Urothelium cell line (cell line): Measurements from ENCODE around the gene TELO2.

ENCODE experiments used
- DNase-seq: peaks from one replicate; pipeline ENCODE4 v3.0.0; 2011; ENCODE audit warnings: low spot score, mixed read lengths
- FAIRE-seq: peaks from 2 replicates; lab custom pipeline; 2011; peaks lifted over from hg19 to GRCh38; lab: Jason Lieb, UNC

Gene TELO2

DNA sequence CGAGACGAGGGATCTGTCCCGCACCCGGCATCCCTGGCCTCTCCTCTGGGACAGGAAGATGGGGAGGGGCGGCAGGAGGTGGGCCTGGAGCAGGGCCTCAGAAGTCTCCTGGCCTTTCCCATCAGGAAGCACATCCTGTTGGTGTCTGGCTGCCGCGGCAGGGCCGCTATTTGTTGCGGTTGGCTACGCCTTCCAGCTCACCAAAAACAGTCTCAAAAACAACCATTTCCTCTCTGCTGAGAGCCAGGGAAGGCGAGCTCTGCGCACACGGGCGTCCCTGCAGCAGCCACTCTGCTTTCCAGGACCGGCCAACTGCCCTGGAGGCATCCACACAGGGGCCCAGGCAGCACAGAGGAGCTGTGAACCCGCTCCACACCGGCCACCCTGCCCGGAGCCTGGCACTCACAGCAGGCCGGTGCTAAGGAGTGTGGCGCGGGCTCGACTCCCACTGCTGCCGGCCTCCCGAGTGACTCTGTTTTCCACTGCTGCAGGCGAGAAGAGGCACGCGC is 40.3 kb downstream of the TELO2 start, which contains the start of gene TMEM204:
Gene TMEM204 (plus strand): TSS at position 224 of the 509 bp plus-strand sequence. CDS start 610 bp downstream, outside the sequence.
- FAIRE-seq: no peak

DNA sequence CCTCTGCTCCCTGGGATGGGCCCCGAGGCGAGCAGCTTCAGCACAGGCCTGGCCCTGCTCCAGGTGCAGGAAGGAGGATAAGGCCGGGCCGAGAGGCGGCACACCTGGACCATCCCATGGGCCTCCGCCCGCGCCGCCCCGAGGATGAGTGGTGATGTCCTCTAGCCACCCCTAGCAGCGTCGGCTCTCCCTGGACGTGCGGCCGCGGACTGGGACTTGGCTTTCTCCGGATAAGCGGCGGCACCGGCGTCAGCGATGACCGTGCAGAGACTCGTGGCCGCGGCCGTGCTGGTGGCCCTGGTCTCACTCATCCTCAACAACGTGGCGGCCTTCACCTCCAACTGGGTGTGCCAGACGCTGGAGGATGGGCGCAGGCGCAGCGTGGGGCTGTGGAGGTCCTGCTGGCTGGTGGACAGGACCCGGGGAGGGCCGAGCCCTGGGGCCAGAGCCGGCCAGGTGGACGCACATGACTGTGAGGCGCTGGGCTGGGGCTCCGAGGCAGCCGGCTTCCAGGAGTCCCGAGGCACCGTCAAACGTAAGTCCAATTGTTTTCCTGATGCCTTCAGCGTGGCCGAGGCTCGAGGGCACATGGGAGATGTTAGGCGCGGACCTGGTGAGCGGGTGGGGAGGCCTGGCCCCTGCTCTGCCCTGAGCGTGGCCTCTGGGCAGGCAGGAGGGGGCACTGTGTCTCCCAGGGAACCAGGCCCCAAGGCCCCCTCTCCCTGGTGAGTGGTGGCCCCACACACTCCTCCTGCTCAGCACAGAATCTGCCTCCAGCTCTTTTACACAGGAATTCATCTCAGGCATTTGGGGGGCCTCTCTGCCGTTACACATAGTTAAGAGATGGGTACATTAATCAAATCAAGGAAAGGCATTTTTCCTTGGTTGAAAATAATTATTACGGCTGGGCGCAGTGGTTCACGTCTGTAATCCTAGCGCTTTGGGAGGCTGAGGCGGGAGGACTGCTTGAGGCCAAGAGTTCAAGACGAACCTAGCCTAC is 41.2 kb downstream of the TELO2 start:
- no peak for FAIRE-seq

More for the DNA sequence above, 40.3 kb downstream of the TELO2 start, which contains the start of gene TMEM204:
- DNase-seq: no peak

GRCh38 chr16:1535391-1536291 is 42.5 kb downstream of the TELO2 start:
- no peak for DNase-seq

More for the DNA sequence above, 41.2 kb downstream of the TELO2 start:
- no peak for DNase-seq

DNA sequence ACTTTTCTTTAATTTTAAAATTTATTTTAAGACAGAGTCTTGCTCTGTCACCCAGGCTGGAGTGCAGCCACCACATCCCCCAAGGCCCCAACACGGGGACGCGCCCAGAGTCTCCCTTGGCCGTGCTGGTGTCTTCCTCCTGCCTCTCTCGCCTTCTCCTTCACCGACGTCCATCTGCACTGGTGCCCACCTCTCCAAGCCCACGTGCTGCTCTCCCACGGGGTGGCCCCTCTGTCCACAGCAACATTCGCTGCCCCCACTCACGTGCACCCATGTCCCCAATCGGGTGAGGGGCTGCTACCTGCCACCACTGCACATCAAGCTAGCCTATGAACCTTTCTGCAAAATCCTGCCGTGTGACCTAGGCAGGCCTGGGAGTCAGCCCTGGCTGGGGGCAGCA is 43.4 kb downstream of the TELO2 start:
- FAIRE-seq: no peak
- no peak for DNase-seq

More at GRCh38 chr16:1535391-1536291, 42.5 kb downstream of the TELO2 start:
- no peak for FAIRE-seq

- DNase-seq (no peak), FAIRE-seq (no peak)
Observed at GRCh38 chr16:1537138-1537577, 44.0 kb downstream of the TELO2 start.

GRCh38 chr16:1537763-1538289 is 44.7 kb downstream of the TELO2 start:
- no peak for FAIRE-seq
- DNase-seq: no peak

- FAIRE-seq: no peak
- no peak for DNase-seq
Observed at GRCh38 chr16:1538804-1539520, 45.8 kb downstream of the TELO2 start.

GRCh38 chr16:1539720-1540555 is 46.8 kb downstream of the TELO2 start:
- no peak for DNase-seq
- FAIRE-seq: peak; percentile 23

- FAIRE-seq: no peak
- DNase-seq: no peak
Observed at GRCh38 chr16:1540556-1540855, 47.3 kb downstream of the TELO2 start.

DNA sequence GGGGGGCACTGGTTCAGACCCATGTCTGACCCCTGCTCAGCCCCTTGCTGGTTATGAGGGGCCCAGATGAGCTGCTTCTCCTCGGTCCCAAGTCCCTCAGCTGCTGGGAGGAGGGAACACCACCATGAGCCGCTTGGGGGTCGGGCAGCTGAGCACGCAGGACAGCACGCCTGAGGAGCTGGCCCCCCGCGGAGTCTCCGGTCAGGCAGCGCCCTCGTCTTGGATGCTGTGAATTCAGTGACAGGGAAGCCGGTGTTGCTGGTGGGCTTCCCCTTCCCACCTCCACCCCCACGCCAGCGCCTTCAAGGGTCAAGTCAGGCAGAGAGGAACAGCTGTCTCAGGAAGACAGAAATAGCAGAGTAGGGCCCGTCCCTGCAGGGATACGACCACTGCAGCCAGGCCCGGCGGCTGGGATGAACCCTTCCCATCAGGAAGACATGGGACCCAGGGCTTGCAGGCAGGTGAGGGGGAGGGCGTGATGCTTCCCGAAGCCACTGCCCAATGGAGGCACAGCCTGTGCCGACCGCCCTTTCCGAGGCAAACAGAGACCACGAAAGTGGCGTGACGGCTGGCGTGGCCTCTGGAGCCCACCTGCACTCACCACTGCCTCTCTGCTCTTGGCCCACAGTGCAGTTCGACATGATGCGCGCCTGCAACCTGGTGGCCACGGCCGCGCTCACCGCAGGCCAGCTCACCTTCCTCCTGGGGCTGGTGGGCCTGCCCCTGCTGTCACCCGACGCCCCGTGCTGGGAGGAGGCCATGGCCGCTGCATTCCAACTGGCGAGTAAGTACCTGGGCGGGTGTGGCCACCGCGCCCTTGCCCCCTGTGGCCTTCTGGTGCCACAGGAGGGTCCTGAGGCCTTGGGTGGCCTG is 48.4 kb downstream of the TELO2 start:
- no peak for DNase-seq

GRCh38 chr16:1542166-1542500 is 49.0 kb downstream of the TELO2 start:
- FAIRE-seq (no peak), DNase-seq (no peak)

More for the DNA sequence above, 48.4 kb downstream of the TELO2 start:
- FAIRE-seq: no peak

- DNase-seq (no peak), FAIRE-seq (no peak)
Observed at GRCh38 chr16:1542533-1542932, 49.4 kb downstream of the TELO2 start.

GRCh38 chr16:1543085-1543896 is 50.1 kb downstream of the TELO2 start:
- FAIRE-seq (no peak), DNase-seq (peak; percentile 84)

- DNase-seq (no peak), FAIRE-seq (no peak)
Observed at GRCh38 chr16:1545044-1546040, 52.2 kb downstream of the TELO2 start.

DNA sequence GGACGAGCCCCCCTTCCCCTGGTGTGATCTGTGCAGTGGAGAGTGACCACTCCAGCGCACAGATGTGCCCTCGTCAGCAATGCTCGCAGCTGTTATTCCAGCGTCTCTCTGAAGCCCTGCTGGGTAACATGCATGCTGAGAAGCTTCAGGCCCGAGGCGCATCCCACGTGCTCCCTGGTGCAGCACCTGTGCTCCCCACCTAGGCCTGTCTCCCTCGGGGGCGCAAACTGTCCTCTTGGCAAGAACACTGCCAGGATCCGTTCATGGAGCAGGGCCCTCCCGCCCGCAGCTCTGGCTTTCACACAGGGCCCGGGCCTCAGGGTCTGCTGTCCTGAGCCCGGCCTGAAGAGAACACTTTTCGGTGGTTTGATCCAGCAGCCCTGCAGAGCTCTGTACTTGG is 53.3 kb downstream of the TELO2 start:
- DNase-seq (no peak), FAIRE-seq (no peak)

DNA sequence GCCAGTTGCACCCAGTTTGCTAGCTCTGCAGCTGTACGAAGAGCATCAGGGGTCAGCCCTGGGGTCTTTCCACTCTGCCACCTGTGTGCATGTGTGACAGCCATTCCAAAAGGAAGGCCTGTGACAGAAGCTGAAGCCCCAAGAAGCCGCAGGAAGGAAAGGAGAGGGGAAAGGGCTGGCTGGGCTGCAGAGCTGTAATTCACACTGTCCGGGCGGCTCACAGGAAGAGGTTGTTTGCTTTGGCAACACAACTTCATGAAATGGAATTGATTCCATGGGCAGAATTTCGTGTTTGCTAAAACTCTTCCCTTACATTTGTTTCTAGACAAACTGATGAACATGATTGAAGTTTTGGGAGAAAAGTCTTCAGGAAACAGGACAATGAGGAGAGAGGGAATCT is 55.1 kb downstream of the TELO2 start:
- FAIRE-seq (no peak), DNase-seq (no peak)
